ENCODE measurements around the gene OR2B2. TPM values are rescaled to one million over a fixed set of nuclear protein-coding genes. Genes with fewer than 3 reads are reported as not detected.

The OR2B2 gene
- total RNA-seq, 1 experiment from 2014 or later = not detected

DNA sequence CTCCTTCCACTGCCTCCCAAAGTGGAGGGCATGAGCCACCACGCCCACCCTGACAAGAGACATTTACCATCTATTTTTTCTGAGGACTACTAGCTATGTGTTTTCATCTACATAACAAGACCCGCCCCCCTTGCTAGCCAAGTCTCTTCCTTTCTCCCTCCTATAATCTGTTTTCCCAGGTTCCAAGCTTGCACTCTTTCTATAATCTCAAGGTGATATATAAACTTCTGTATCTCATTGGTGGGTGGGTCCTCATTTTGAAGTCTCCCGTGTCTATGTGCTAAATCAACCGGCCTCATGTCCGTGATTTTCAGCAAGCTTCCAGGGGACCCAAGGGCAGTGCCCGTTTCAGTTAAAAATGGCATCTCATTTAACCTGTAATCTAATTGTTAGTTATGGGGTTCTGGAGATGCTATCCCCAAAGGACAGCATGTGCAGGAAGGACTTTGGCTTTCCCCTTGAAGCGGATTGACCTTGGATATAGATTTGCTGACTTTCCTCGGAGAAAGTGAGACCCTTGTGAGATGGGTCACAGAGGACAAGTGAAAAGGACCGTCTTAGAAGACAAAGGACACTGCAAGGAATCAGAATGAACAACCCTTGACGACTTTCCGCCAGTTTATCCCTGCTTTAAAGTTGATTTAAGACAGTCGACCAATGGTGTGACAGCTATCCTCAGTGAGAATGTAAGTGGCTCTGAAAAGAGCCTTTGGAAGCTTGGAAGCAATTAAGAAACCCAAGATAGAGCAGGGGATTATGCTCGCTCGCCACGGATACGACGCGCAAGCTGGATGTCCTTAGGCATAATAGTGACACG lies 22.4 kb downstream of the OR2B2 start:
- H3K27me3 Mint-ChIP-seq (ENCODE audit: insufficient read depth, unreplicated experiment) = peaks cover 10% of the 10 kb centered on the region
- H3K36me3 Mint-ChIP-seq (ENCODE audit: insufficient read depth, unreplicated experiment) = no peaks in the 10 kb centered on the region
- intact Hi-C loops (cut with micrococcal nuclease; ENCODE audit: unreplicated experiment) = loop anchor here (1.0 to 10.0 kb wide), 8 partner anchors 23 to 1863 kb away; partner anchors contain the start of genes ZNF184 and ZSCAN31
- no TSS peak for BruUV-seq (replicated peaks)
- H3K27ac Mint-ChIP-seq (ENCODE audit: unreplicated experiment) = no peak overlapping the region
- no peaks in the 10 kb centered on the region for H3K36me3 ChIP-seq (ENCODE audit: control insufficient read depth, insufficient read depth, low read length)
- peaks cover 32% of the 10 kb centered on the region for H3K4me1 Mint-ChIP-seq (ENCODE audit: low read depth, unreplicated experiment)
- no peaks in the 10 kb centered on the region for H3K4me1 ChIP-seq
- H3K9me3 Mint-ChIP-seq (ENCODE audit: unreplicated experiment) = no peaks in the 10 kb centered on the region
- no peaks in the 10 kb centered on the region for H3K27me3 ChIP-seq (replicated peaks; ENCODE audit: control insufficient read depth, insufficient read depth, low read length)
- DNase-seq = peak in 1 of 2 experiments; percentile 25
- POLR2A ChIA-PET = interaction anchor here (0.6 to 9.5 kb wide), 20 partner anchors 12 to 1769 kb away, joined by 3 to 620 read pairs (median 7); a partner anchor contains a TSS
- H3K4me3 ChIP-seq (ENCODE audit: low read depth, low read length) = peak overlapping the region; percentile 42
- CTCF ChIA-PET = interaction anchor here (0.6 to 2.3 kb wide), 4 partner anchors 23 to 731 kb away, joined by 3 to 8 read pairs (median 4); a partner anchor contains a TSS
- H3K4me3 Mint-ChIP-seq (ENCODE audit: unreplicated experiment) = no peak overlapping the region
- no peaks in the 10 kb centered on the region for H3K9me3 ChIP-seq
- TF ChIP-seq, protein P1, sequence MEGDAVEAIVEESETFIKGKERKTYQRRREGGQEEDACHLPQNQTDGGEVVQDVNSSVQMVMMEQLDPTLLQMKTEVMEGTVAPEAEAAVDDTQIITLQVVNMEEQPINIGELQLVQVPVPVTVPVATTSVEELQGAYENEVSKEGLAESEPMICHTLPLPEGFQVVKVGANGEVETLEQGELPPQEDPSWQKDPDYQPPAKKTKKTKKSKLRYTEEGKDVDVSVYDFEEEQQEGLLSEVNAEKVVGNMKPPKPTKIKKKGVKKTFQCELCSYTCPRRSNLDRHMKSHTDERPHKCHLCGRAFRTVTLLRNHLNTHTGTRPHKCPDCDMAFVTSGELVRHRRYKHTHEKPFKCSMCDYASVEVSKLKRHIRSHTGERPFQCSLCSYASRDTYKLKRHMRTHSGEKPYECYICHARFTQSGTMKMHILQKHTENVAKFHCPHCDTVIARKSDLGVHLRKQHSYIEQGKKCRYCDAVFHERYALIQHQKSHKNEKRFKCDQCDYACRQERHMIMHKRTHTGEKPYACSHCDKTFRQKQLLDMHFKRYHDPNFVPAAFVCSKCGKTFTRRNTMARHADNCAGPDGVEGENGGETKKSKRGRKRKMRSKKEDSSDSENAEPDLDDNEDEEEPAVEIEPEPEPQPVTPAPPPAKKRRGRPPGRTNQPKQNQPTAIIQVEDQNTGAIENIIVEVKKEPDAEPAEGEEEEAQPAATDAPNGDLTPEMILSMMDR (IDR thresholded peaks at IDR 0.05; ENCODE audit: insufficient read depth in 1 of 2, low read depth in 1 of 2, low read length in 1 of 2, severe bottlenecking in 1 of 2, unreplicated experiment in 1 of 2) = no peak

DNA sequence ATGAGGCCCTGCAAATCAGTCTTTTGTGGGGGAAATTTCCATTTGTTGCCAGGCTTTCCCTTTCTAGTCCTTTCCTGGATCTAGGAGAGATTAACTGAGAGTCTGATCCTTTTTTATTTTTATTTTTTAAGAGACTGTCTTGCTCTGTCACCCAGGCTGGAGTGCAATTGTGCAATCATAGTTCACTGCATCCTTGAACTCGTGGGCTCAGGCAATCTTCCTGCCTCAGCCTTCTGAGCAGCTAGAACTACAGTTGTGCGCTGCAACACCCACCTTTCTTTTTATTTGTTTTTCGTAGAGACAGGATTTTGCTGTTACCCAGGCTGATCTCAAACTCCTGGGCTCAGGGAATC lies 22.9 kb downstream of the OR2B2 start:
- intact Hi-C loops (cut with micrococcal nuclease; ENCODE audit: unreplicated experiment) = no loop called here
- H3K27me3 Mint-ChIP-seq (ENCODE audit: insufficient read depth, unreplicated experiment) = peaks cover 10% of the 10 kb centered on the region
- Histone ChIP-seq H3K9me3 (no peaks in the 10 kb centered on the region), H3K27me3 (replicated peaks; ENCODE audit: control insufficient read depth, insufficient read depth, low read length) (no peaks in the 10 kb centered on the region), H3K36me3 (ENCODE audit: control insufficient read depth, insufficient read depth, low read length) (no peaks in the 10 kb centered on the region), H3K4me1 (no peaks in the 10 kb centered on the region), H3K4me3 (ENCODE audit: low read depth, low read length) (peak overlapping the region; percentile 42; the same call in 1 of the 2 replicates)
- TF ChIP-seq, protein P1 (IDR thresholded peaks at IDR 0.05; ENCODE audit: insufficient read depth in 1 of 2, low read depth in 1 of 2, low read length in 1 of 2, severe bottlenecking in 1 of 2, unreplicated experiment in 1 of 2) = no peak
- H3K36me3 Mint-ChIP-seq (ENCODE audit: insufficient read depth, unreplicated experiment) = no peaks in the 10 kb centered on the region
- no TSS peak for BruUV-seq (replicated peaks)
- POLR2A ChIA-PET = interaction anchor here (2.3 to 9.5 kb wide), 5 partner anchors 22 to 742 kb away, joined by 19 to 620 read pairs (median 44); a partner anchor contains a TSS
- DNase-seq = no peak
- peaks cover 32% of the 10 kb centered on the region for H3K4me1 Mint-ChIP-seq (ENCODE audit: low read depth, unreplicated experiment)
- CTCF ChIA-PET = interaction anchor here (0.6 to 2.3 kb wide), 2 partner anchors 23 to 51 kb away, joined by 3 to 8 read pairs; a partner anchor contains a TSS
- no peaks in the 10 kb centered on the region for H3K9me3 Mint-ChIP-seq (ENCODE audit: unreplicated experiment)
- no peak overlapping the region for H3K4me3 Mint-ChIP-seq (ENCODE audit: unreplicated experiment)
- H3K27ac Mint-ChIP-seq (ENCODE audit: unreplicated experiment) = no peak overlapping the region

DNA sequence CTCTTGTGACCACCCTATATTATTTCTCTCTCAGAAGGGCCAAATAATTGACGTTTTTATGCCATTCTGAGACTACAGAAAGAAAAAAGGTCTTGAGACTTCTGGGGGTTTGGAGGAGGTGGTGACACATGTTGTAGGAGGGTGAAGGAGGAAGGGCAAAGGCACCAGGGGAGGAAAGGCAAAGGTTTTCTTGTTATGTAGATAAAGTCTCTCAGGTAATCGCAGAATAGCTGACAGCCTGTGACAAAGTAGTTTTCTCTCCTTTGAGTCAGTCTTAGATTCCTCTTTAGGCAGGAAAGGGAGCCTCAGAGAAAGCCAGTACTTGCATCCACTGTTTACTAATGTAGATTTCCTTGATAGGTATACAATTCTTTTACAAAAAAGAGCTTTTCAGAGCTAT lies 23.6 kb downstream of the OR2B2 start:
- Mint-ChIP-seq H3K27ac (ENCODE audit: unreplicated experiment) (no peak overlapping the region), H3K4me1 (ENCODE audit: low read depth, unreplicated experiment) (peaks cover 31% of the 10 kb centered on the region), H3K27me3 (ENCODE audit: insufficient read depth, unreplicated experiment) (peaks cover 10% of the 10 kb centered on the region), H3K9me3 (ENCODE audit: unreplicated experiment) (no peaks in the 10 kb centered on the region), H3K4me3 (ENCODE audit: unreplicated experiment) (no peak overlapping the region), H3K36me3 (ENCODE audit: insufficient read depth, unreplicated experiment) (no peaks in the 10 kb centered on the region)
- no peaks in the 10 kb centered on the region for H3K27me3 ChIP-seq (replicated peaks; ENCODE audit: control insufficient read depth, insufficient read depth, low read length)
- ChIA-PET CTCF (no interaction called here), POLR2A (interaction anchor here (2.6 to 9.5 kb wide), 2 partner anchors 21 to 64 kb away, joined by 22 to 620 read pairs; a partner anchor contains a TSS)
- DNase-seq = no peak
- no TSS peak for BruUV-seq (replicated peaks)
- H3K9me3 ChIP-seq = no peaks in the 10 kb centered on the region
- H3K4me3 ChIP-seq (ENCODE audit: low read depth, low read length) = no peak overlapping the region
- TF ChIP-seq, protein P1 (IDR thresholded peaks at IDR 0.05; ENCODE audit: insufficient read depth in 1 of 2, low read depth in 1 of 2, low read length in 1 of 2, severe bottlenecking in 1 of 2, unreplicated experiment in 1 of 2) = no peak
- H3K36me3 ChIP-seq (ENCODE audit: control insufficient read depth, insufficient read depth, low read length) = no peaks in the 10 kb centered on the region
- no peaks in the 10 kb centered on the region for H3K4me1 ChIP-seq
- intact Hi-C loops (cut with micrococcal nuclease; ENCODE audit: unreplicated experiment) = no loop called here

Measured in Caco-2 (cell line).